Measurements from ENCODE around the gene ECSIT. TPM values are rescaled to one million over a fixed set of nuclear protein-coding genes. Genes with fewer than 3 reads are reported as not detected.

ECSIT gene
- total and polyA plus RNA-seq, 8 donors = 32.1 to 87.3 (median 41.4) TPM

- Histone ChIP-seq H3K9me3 (no peaks in the 10 kb centered on the region), H3K4me1 (peaks cover 0 to 17% (median 14%) of the 10 kb centered on the region in 3 donors), H3K36me3 (peaks cover 0 to 5% (median 0%) of the 10 kb centered on the region in 3 donors), H3K27ac (no peak overlapping the region), H3K27me3 (peaks cover 0 to 15% (median 5%) of the 10 kb centered on the region in 4 donors), H3K4me3 (peak overlapping the region in 1 of 4 donors; percentile 35)
- intact Hi-C loops (cut with DNase I) = loop anchor here in 1 of 3 donors (10.0 kb wide), 1 partner anchor 187 kb away; the partner anchor contains the start of gene TSPAN16
- no peak for TF ChIP-seq CTCF (IDR thresholded peaks at IDR 0.05)
- FAIRE-seq (no peak), DNase-seq (peak in 4 of 6 donors; percentile 37 to 78 (median 57)), ATAC-seq (peak; percentile 27 to 82 (median 60))
- 6 to 8% methylated on average over 45 to 50 of the region's 50 CpGs for WGBS, 2 donors
These were observed 47.2 kb downstream of the ECSIT start for GRCh38 chr19:11481534-11482383.

- DNase-seq (peak in 1 of 6 donors; percentile 70), ATAC-seq (no peak), FAIRE-seq (no peak)
- Histone ChIP-seq H3K27ac (no peak within 1 kb of the TSS), H3K36me3 (peaks cover 0 to 5% (median 0%) of the 10 kb centered on the region in 3 donors), H3K9me3 (no peaks in the 10 kb centered on the region), H3K27me3 (peaks cover 0 to 15% (median 5%) of the 10 kb centered on the region in 4 donors), H3K4me1 (peaks cover 0 to 17% (median 14%) of the 10 kb centered on the region in 3 donors), H3K4me3 (peak within 1 kb of the TSS in 1 of 4 donors; percentile 25)
- intact Hi-C loops (cut with DNase I) = loop anchor here in 1 of 3 donors (10.0 kb wide), 1 partner anchor 186 kb away; the partner anchor contains the start of gene TSPAN16
- no peak for TF ChIP-seq CTCF (IDR thresholded peaks at IDR 0.05)
- WGBS, 2 donors = 9 to 12% methylated on average over 56 to 76 of the region's 77 CpGs
These were observed 48.0 kb downstream of the ECSIT start, which contains the start of gene ELAVL3 for GRCh38 chr19:11480715-11481533. ELAVL3 (minus strand) TSS chr19:11481046; CDS start chr19:11480608, 438 bp downstream.

- FAIRE-seq (no peak), ATAC-seq (no peak), DNase-seq (peak in 1 of 6 donors; percentile 73)
- Histone ChIP-seq H3K27me3 (peaks cover 0 to 15% (median 5%) of the 10 kb centered on the region in 4 donors), H3K4me1 (peaks cover 0 to 17% (median 14%) of the 10 kb centered on the region in 3 donors), H3K27ac (no peak overlapping the region), H3K4me3 (peak overlapping the region in 1 of 4 donors; percentile 25), H3K9me3 (no peaks in the 10 kb centered on the region), H3K36me3 (peaks cover 0 to 5% (median 0%) of the 10 kb centered on the region in 3 donors)
- 6 to 8% methylated on average over 44 to 86 of the region's 86 CpGs for WGBS, 2 donors
- TF ChIP-seq CTCF (IDR thresholded peaks at IDR 0.05) = no peak
- intact Hi-C loops (cut with DNase I) = loop anchor here in 1 of 3 donors (10.0 kb wide), 1 partner anchor 185 kb away; the partner anchor contains the start of gene TSPAN16
These were observed 48.8 kb downstream of the ECSIT start for GRCh38 chr19:11479898-11480714.
